GM20000 (cell line): ENCODE data around the gene FAM13A.

Experiments used
- DNase-seq: peaks from one replicate; pipeline ENCODE4 v3.0.0; 2012; ENCODE audit warnings: low spot score
- TF ChIP-seq, protein P1 (sequence below): IDR thresholded peaks from 2 replicates; pipeline ENCODE4 v1.5.1; 2012; ENCODE audit warnings: mild to moderate bottlenecking, control low read depth; ENCODE audit errors: extremely low read depth, missing control alignments

FAM13A gene

DNA sequence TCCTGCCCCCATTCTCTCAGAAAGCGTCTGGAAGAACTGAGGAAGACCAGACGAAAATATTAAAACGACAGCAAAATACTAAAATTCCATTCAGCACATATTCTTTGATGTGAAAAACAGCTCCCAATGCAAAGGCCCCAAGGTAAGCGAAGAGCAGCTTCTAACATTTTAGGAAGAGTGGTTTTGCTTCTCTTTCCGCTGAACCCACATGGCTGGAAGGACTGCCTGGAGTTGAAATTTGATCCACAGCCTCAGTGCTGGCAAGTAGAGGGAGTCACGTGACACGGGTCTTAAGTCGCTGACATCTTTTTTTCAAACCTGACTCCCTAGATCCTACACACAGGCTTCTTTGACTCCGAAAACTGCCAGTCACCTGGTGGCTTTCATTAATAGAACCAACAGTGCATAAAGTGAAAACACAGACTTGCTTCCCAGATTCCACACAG is at the start of gene FAM13A:
TSS of gene FAM13A (minus strand) at position 233 of the 446 bp plus-strand sequence. CDS start at position 12, 221 bp downstream.
- DNase-seq = no peak

DNA sequence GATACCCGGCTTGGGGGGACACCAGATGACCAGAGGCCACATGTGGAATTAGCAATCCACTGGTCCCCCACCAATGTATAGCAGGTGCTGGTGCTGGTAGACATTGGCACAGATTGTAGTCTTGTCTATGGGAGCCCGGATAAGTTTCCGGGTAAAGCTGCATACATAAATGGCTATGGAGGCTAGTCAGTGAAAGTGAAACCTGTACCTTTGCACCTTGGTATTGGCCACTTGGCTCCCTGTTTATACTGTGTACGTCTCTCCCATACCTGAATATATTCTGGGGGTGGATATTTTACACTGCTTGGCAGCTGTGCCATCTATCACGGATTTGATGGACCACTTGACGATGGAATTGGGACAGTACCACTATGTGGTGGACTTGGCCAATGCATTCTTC is 48.7 kb upstream of the FAM13A start:
- TF ChIP-seq, protein P1, sequence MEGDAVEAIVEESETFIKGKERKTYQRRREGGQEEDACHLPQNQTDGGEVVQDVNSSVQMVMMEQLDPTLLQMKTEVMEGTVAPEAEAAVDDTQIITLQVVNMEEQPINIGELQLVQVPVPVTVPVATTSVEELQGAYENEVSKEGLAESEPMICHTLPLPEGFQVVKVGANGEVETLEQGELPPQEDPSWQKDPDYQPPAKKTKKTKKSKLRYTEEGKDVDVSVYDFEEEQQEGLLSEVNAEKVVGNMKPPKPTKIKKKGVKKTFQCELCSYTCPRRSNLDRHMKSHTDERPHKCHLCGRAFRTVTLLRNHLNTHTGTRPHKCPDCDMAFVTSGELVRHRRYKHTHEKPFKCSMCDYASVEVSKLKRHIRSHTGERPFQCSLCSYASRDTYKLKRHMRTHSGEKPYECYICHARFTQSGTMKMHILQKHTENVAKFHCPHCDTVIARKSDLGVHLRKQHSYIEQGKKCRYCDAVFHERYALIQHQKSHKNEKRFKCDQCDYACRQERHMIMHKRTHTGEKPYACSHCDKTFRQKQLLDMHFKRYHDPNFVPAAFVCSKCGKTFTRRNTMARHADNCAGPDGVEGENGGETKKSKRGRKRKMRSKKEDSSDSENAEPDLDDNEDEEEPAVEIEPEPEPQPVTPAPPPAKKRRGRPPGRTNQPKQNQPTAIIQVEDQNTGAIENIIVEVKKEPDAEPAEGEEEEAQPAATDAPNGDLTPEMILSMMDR = no peak

More for the DNA sequence above, at the start of gene FAM13A:
- TF ChIP-seq, protein P1 = no peak

DNA sequence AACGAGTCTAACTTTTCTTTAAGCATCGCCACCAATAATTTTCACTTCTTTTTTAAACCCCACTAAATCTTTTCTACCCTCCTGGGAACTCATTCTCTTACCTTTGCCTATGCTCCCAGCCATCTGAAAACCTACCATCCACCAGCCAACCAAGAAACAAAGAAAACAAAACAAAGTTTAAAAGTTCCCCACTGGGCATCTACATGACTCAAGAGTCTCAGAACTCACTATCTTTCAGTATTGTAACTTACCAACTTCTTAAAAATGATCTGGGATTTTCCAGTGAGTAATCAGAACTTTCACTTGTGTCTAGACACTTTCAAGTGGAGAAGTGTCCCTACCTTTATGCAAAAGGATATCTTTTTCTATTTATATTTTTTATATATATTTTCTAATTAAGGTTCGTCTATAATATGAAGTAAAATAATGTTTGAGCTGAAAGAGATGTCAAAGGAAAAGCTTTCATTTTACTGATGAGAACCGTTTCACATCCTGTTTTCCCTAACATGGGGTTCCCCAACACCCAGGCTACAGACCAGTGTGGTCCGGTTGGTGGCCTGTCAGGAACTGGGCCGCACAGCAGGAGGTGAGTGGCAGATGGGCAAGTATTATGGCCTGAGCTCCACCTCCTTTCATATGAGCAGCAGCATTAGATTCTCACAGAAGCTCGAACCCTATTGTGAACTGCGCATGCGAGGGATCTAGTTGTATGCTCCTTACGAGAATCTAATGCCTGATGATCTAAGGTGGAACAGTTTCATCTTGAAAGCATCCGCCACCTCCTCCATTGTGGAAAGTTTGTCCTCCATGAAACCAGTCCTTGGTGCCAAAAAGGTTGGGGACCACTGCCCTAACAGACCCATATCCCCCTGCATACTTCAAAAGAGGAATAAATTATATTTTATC is 44.5 kb upstream of the FAM13A start:
- TF ChIP-seq, protein P1 = no peak
- DNase-seq = peak; percentile 63

More for the DNA sequence above, 48.7 kb upstream of the FAM13A start:
- no peak for DNase-seq

DNA sequence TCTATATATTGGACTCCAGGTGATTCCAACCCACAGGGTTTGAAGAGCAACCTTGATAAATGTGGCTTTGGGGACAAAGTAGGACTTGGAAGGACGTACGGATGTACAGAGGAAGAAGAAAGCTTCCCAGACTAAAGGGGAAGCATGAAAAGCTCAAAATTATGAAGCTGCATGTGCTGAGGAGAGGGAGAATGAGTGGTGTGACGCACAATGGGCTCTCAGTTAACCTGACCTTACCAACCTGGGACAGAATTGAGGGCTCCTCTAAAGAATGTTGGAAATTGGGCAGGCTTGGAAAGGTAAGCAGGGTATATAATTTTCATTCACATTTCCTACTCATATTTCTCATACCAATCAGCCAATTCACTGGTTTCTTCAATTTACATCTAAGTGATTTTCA is 43.9 kb upstream of the FAM13A start:
- DNase-seq = no peak
- TF ChIP-seq, protein P1 = no peak

DNA sequence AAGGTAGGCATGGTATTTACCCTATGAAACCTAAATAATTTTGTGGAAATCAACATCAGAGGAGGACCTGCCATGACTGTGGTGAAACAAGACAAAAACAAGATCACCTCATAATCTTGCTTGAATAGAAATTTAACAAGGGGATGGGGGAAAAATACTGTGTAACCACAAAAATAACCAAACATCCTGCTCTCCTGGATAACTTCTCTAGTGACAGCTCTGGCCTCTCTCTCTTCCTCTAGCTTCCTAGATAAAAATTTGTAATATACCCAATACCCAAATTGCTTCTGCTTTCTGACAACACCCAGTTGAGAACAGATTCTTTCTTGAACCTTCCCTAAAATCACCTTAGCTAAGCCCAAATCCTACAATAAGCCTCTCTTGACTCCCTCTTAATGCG is 42.5 kb upstream of the FAM13A start:
- no peak for DNase-seq
- TF ChIP-seq, protein P1 = no peak

DNA sequence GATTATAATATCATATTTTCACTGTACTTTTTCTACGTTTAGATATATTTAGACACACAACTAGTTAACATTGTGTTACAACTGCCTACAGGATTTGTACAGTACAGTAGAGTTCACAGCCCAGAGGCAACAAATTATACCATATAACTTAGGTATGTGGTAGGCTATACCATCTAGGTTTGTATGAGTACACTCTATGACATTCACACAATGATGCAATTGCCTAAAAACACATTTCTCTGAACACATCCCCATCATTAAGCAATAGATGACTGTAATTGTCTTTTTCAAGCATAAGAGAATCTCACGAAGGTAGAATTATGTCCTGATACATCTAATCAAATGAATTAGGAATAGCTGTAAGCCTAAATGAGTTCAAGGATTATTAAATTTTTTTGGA is 42.0 kb upstream of the FAM13A start:
- no peak for DNase-seq
- TF ChIP-seq, protein P1 = no peak

DNA sequence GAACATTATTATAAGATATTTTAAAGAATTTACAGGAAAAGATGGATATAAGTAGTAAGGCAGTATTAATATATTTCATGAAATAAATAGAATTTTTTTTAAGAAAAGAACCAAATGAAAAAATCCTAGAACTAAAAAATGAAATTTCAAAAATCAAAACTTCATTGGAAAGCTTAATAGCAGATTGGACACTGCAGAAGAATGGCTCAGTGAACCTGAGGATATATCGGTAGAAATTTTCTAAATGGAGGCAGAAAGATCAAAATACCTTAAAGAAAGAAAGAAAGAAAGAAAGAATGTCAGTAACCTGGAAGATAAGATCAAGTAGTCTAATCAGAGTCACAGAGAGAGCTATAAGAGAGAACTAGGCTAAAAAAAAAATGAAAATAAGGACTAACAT is 21.3 kb upstream of the FAM13A start:
- TF ChIP-seq, protein P1 = no peak

More for the DNA sequence above, 21.3 kb upstream of the FAM13A start:
- no peak for DNase-seq
